PFSK-1 (cell line): ENCODE measurements around the gene SARDH.

Experiments used
- FOXP2 ChIP-seq: optimal IDR thresholded peaks from 2 replicates; pipeline ENCODE3; 2011; ENCODE audit warnings: borderline replicate concordance, control low read depth, inconsistent platforms; ENCODE audit not compliant: insufficient read depth; ENCODE audit errors: extremely low read length, extremely low read depth
- POLR2AphosphoS5 ChIP-seq: IDR thresholded peaks from 2 replicates; pipeline ENCODE4 v1.6.1; 2012; ENCODE audit warnings: low read depth, mild to moderate bottlenecking, control low read depth, low read length, moderate library complexity
- SIN3A ChIP-seq: IDR thresholded peaks from 2 replicates; pipeline ENCODE4 v1.6.1; 2012; ENCODE audit warnings: mild to moderate bottlenecking, low read length, moderate library complexity, borderline replicate concordance; ENCODE audit not compliant: insufficient read depth
- TAF1 ChIP-seq: IDR thresholded peaks from 2 replicates; pipeline ENCODE4 v1.6.1; 2012; ENCODE audit warnings: low read length, control low read depth, borderline replicate concordance; ENCODE audit not compliant: insufficient read depth
- TF ChIP-seq, protein P1 (sequence below), 2 experiments: IDR thresholded peaks; 2 replicates each; pipeline versions ENCODE4 v1.6.1 to v1.8.0; 2011 to 2012; ENCODE audit warnings: low read depth in 2 of 2, low read length in 2 of 2, control low read depth in 1 of 2, inconsistent platforms in 1 of 2, mild to moderate bottlenecking in 1 of 2, moderate library complexity in 1 of 2; ENCODE audit not compliant: insufficient read depth in 1 of 2

The SARDH gene

DNA sequence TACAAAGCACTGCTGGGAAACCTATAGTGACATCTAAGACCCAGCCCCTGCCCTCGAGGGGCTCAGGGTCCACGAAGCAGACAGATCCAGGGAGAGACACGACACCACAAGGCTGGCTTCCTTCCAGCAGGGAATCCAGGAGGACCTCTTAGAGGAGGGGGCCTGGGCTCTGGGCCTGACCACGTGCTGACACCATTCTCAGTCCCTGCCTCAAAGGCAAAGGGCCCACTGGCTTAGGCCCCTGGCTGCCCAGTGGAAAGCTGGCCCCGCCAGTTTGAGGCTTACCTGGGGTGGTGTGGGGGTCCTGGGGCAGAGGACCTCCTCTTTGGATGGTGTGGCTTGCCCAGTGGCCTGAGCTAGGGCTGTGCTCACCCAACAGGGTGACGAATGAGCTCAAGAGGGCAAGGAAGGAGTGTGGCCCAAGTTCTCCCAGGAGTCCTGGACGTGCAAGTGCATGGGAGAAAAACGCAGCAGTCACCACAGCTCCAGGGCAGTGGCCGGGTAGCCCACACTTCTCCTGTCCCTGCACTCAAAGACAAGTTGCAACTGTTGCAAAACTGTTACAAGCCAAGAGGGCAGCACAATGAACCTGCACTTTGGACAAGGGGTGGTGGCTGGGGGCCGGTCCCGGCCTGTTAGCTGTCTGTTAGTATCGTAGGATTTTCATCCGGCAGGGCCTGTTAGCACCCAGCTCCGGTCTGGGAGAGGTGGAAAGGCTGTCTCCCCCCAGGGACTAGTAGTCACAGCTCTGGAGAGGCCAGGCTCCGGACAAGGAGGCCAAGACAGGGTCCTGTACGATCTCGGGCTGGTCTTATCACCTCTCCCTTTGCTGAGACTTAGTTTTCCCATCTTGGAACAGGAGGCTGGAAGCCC is 1.5 kb upstream of the SARDH start:
- TF ChIP-seq FOXP2, result no peak
- TF ChIP-seq SIN3A, result no peak
- no peak for TF ChIP-seq POLR2AphosphoS5
- TF ChIP-seq, protein P1, sequence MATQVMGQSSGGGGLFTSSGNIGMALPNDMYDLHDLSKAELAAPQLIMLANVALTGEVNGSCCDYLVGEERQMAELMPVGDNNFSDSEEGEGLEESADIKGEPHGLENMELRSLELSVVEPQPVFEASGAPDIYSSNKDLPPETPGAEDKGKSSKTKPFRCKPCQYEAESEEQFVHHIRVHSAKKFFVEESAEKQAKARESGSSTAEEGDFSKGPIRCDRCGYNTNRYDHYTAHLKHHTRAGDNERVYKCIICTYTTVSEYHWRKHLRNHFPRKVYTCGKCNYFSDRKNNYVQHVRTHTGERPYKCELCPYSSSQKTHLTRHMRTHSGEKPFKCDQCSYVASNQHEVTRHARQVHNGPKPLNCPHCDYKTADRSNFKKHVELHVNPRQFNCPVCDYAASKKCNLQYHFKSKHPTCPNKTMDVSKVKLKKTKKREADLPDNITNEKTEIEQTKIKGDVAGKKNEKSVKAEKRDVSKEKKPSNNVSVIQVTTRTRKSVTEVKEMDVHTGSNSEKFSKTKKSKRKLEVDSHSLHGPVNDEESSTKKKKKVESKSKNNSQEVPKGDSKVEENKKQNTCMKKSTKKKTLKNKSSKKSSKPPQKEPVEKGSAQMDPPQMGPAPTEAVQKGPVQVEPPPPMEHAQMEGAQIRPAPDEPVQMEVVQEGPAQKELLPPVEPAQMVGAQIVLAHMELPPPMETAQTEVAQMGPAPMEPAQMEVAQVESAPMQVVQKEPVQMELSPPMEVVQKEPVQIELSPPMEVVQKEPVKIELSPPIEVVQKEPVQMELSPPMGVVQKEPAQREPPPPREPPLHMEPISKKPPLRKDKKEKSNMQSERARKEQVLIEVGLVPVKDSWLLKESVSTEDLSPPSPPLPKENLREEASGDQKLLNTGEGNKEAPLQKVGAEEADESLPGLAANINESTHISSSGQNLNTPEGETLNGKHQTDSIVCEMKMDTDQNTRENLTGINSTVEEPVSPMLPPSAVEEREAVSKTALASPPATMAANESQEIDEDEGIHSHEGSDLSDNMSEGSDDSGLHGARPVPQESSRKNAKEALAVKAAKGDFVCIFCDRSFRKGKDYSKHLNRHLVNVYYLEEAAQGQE (IDR thresholded peaks at IDR 0.05; ENCODE audit: insufficient read depth in 1 of 2, low read depth in 2 of 2, low read length in 2 of 2), result no peak
- no peak for TF ChIP-seq TAF1

DNA sequence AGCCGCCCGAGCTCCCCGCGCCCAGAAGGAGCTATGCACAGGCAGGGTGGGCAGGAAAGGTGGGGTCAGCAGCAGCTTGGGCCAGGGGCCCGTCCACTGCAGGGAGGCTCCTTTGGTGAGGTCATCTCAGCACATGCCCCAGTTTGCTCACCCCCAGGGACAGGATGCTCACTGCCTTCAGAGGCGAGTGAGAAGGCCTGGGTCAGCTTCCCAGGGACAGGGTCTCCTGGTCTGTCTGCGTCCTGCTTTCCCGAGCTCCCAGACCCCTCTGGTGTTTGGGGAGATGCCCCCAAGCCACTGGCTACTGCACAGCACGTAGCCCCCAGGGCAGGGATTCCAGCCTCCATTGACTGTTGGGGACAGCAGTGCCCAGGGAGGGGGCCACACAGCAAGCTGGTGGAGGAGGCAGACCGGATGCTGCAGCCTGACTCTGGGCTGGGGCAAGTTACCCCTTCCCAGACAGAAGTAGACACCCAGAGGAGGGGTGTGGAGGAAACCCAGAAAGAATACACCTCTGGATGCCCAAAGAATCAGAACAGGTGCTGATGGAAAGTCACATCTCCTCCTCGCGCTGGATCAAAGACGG is 581 bp upstream of the SARDH start:
- TF ChIP-seq TAF1, result no peak
- TF ChIP-seq SIN3A, result no peak
- no peak for TF ChIP-seq FOXP2
- TF ChIP-seq POLR2AphosphoS5, result no peak
- TF ChIP-seq, protein P1 (IDR thresholded peaks at IDR 0.05; ENCODE audit: insufficient read depth in 1 of 2, low read depth in 2 of 2, low read length in 2 of 2), result no peak

DNA sequence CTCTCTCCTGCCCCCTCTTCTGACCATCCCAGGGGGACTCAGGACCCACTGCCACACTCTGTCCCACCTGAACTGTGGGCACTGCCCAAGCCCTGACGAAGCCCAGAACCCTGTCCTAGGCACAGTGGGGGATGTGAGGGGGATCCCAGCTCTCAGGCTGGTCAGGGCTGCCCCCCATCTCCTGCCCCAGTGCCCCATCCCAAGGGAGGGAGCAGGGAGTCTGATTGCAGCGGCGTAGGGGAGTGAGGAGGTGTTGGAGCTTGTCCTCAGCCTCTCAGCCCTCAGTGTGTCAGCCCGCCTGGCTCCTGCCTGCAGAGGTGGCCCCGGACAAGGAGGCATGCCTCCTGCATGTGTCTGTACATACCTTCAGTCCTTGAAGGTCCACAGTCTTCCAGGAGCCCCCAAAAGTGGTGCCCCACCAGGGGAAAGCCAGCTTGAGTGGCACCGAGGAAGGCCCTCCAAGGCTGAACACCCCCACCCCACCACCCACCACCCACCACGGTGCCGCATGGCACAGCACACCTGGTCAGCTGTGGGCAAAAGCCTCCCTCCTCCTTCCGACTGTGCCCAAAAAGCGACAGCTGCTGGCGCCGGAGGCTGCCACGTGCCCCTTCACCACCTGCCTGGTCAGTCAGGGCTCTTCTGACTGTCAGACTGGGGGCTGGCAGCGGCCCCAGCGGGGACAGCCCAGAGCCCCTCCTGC is 930 bp downstream of the SARDH start:
- TF ChIP-seq, protein P1 (IDR thresholded peaks at IDR 0.05; ENCODE audit: insufficient read depth in 1 of 2, low read depth in 2 of 2, low read length in 2 of 2), result no peak
- TF ChIP-seq SIN3A (no peak), POLR2AphosphoS5 (no peak), TAF1 (no peak), FOXP2 (no peak)

DNA sequence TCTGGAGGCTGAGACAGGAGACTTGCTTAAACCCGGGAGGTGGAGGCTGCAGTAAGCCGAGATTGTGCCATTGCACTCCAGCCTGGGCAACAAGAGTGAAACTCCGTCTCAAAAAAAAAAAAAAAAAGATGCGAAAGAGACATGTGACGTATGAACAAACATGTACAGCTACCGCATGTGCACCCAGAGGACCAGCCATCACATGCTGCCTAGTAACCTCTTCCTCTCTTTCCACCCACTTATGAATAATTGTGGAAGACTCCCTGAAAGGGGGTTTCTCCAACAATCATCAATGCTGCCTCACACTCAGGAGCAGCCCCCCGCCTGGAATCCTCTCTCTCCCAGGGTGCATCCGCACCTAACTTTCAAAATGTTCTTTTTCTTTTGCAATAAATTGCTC is 2.2 kb downstream of the SARDH start:
- TF ChIP-seq TAF1, result no peak
- TF ChIP-seq SIN3A, result no peak
- TF ChIP-seq FOXP2, result no peak
- TF ChIP-seq, protein P1 (IDR thresholded peaks at IDR 0.05; ENCODE audit: insufficient read depth in 1 of 2, low read depth in 2 of 2, low read length in 2 of 2), result no peak
